Myocyte (in vitro differentiated cells): ENCODE results near the gene PPP4R2. TPM values are rescaled to one million over a fixed set of nuclear protein-coding genes. Genes with fewer than 3 reads are reported as not detected.
"Not testable (repeated sequence)": the region's sequence is repeated elsewhere in the genome, so short reads cannot be mapped to it uniquely, and the experiment has no call there.

Experiments
- DNase-seq: peaks from one replicate; pipeline ENCODE4 v3.0.0-alpha.2; 2012; ENCODE audit warnings: low read depth
- total RNA-seq: library from RNA; depleted of rRNA; stranded (reverse); fragments of >200 nt; gene quantifications from 2 replicates; pipeline ENCODE4 v1.2.3, GENCODE V29; 2014

Gene PPP4R2
- total RNA-seq, 1 donor from 2014 or later, result 95.2 TPM

- DNase-seq, result peak; percentile 67
Observed at GRCh38 chr3:72976281-72976741, 20.3 kb upstream of the PPP4R2 start.

- peak; percentile 76 for DNase-seq
Observed at GRCh38 chr3:72977060-72977808, 19.4 kb upstream of the PPP4R2 start.

- DNase-seq, result no peak
Observed at GRCh38 chr3:72982609-72983366, 13.8 kb upstream of the PPP4R2 start.

GRCh38 chr3:72985576-72985975 is 11.0 kb upstream of the PPP4R2 start:
- no peak for DNase-seq

GRCh38 chr3:72990701-72991395 is 5.8 kb upstream of the PPP4R2 start:
- no peak for DNase-seq

GRCh38 chr3:72991522-72991921 is 5.1 kb upstream of the PPP4R2 start:
- no peak for DNase-seq

- no peak for DNase-seq
Observed at GRCh38 chr3:72993391-72993790, 3.2 kb upstream of the PPP4R2 start.

- DNase-seq, result no peak
Observed at GRCh38 chr3:72995337-72995736, 1.3 kb upstream of the PPP4R2 start.

- DNase-seq, result no peak
Observed at GRCh38 chr3:72996121-72996472, 514 bp upstream of the PPP4R2 start.

GRCh38 chr3:72997421-72997961 is 880 bp downstream of the PPP4R2 start:
- peak; percentile 74 for DNase-seq

GRCh38 chr3:72998466-72998865 is 1.9 kb downstream of the PPP4R2 start:
- DNase-seq, result no peak

- no peak for DNase-seq
Observed at GRCh38 chr3:72999951-73000350, 3.3 kb downstream of the PPP4R2 start.

- not testable (repeated sequence) for DNase-seq
Observed at GRCh38 chr3:73003050-73003449, 6.4 kb downstream of the PPP4R2 start.

- DNase-seq, result no peak
Observed at GRCh38 chr3:73004316-73004715, 7.7 kb downstream of the PPP4R2 start.

GRCh38 chr3:73007992-73008712 is 11.5 kb downstream of the PPP4R2 start:
- DNase-seq, result no peak

- DNase-seq, result no peak
Observed at GRCh38 chr3:73009008-73009407, 12.4 kb downstream of the PPP4R2 start.

- no peak for DNase-seq
Observed at GRCh38 chr3:73009750-73010149, 13.1 kb downstream of the PPP4R2 start.

GRCh38 chr3:73010158-73010557 is 13.5 kb downstream of the PPP4R2 start:
- DNase-seq, result no peak

- DNase-seq, result no peak
Observed at GRCh38 chr3:73018298-73018697, 21.7 kb downstream of the PPP4R2 start.

- DNase-seq, result no peak
Observed at GRCh38 chr3:73018790-73019441, 22.3 kb downstream of the PPP4R2 start.
